GM18519 (cell line): ENCODE measurements around the gene CELA3A.
A peak's percentile ranks its signal among the peaks of the same experiment; 100 is the strongest.

Experiments used
- ATAC-seq: cut with Tn5 transposase; IDR thresholded peaks from one replicate; pipeline ENCODE4 v1.9.1; 2021; ENCODE audit warnings: mild to moderate bottlenecking, moderate library complexity; ENCODE audit not compliant: unreplicated experiment, low FRiP score

CELA3A gene

GRCh38 chr1:22045604-22046228 is 44.3 kb downstream of the CELA3A start:
- no peak for ATAC-seq

DNA sequence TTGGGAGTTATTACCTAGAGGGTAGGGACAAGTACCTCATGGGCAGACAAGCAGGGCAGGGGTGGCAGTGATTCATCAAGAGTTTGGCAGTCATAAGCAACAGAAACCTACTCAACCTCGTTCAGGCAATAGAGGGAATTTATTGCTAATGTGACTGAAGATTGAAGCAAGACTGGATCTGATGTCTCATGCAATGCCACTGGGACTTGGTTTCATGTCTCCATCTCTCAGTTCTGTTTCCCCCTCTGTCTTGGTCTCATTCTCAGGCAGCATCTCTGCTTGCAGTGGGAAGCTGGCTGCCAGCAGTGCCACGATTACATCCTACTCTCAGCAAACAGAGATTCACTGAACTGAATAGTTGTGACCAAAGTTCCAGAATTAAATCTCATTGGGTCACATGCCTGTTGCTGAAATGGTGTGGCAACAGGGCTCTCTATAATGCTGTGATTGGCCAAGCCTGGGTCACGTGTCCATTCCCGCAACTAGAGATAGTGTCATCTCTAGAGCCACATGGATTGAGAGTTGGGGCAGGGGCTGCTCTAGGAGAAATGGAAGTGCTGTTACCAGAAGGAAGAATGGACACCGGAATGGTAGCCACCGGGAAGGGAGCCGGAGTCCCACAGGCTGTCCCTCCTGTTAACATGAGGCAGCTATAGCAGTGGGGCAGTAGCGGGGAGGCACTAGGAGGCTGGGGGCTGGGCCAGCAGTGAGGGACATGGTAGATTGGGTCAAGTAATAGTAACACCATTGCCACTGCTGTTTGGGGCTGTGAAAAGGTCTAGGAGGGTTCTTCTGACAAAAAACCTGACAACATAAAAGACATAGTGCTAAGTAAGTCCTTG is 47.1 kb downstream of the CELA3A start:
- ATAC-seq, result no peak

GRCh38 chr1:22050330-22050729 is 48.9 kb downstream of the CELA3A start:
- no peak for ATAC-seq

- no peak for ATAC-seq
Observed at GRCh38 chr1:22051607-22052114, 50.2 kb downstream of the CELA3A start.

- ATAC-seq, result peak; percentile 71
Observed at GRCh38 chr1:22052115-22053016, 50.9 kb downstream of the CELA3A start, which contains the start of gene CDC42. Gene CDC42, plus strand, starts transcription at chr1:22052709. Its CDS starts 25,770 bp downstream, at chr1:22078479.

DNA sequence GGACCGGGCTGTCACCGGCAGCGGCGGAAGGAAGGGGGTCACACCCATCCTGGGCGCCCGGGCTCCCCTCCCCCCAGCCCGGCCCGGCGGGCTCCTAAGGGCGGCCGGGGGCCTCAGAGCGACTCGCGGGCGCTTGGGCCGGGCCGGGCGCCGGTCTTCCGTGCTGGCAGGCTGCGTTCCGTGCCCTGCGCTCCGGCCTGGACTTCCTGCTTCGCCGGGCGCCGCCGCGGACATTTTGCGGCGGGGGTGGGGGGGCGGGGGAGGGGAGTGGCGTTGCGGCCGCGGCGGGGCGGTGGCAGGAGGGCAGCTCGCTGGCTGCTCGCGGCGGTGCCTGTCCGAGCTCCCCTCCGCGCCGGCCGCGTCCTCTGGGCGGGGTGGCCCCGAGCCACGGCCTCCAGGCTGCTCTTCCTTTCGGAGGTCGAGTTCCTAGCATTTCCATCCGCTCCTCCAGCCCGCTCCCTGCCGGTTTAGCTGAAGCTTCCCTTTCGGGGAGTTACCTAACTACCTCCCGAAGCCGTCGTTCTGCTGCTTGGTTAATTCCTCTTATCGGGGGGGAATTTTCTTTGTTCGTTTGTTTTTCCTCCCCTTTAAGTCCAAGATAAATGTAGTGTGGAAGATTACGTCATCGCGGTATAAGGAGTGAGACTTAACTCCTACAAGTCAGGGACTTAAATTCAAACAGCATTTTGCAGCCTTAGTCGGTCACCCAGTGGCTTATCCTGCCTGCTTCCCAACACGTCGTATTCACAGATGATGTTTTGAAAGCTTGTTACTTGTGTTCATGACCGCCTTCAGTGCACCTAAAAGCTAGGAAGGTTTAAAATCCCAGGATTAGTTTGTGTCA is 51.8 kb downstream of the CELA3A start:
- ATAC-seq, result no peak

- ATAC-seq, result no peak
Observed at GRCh38 chr1:22053861-22054770, 52.7 kb downstream of the CELA3A start.

GRCh38 chr1:22055463-22055862 is 54.0 kb downstream of the CELA3A start:
- no peak for ATAC-seq

DNA sequence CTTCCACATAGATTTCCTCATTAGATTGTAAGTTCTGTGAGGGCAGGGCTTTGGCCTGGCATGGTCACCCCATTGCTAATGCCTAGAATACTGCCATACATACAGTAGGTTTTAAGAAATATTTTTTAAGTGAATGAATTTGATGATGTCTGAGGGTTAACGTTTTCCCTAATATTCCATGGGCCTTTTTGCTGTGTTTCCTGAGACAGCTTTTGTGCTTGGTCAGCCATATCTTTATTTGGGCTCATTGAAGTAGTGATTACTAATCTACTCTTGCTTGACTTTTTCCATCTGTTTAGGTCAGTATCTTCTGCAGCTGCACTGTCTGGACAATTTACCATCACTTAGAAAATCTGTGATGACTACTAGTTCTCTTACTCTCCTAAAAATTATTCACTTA is 54.6 kb downstream of the CELA3A start:
- no peak for ATAC-seq

GRCh38 chr1:22056936-22057335 is 55.5 kb downstream of the CELA3A start:
- no peak for ATAC-seq

DNA sequence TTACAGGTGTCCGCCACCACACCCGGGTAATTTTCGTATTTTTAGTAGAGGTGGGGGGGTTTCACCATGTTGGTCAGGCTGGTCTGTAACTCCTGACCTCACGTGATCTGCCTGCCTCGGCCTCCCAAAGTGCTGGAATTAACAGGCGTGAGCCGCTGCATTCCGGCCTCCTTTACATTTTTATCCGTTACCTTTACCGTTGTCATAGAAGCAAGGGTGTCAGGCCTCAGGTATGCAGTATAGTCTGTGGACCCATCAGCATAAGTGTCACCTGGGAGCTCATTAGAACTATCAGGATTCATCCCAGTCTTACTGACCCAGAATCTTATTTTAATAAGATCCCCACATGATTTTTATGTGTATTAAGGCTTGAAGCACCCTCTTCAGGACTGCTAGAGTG is 56.4 kb downstream of the CELA3A start:
- no peak for ATAC-seq
